ENCODE measurements around the gene ARGFX. TPM values are rescaled to one million over a fixed set of nuclear protein-coding genes. Genes with fewer than 3 reads are reported as not detected.
A peak's percentile ranks its signal among the peaks of the same experiment; 100 is the strongest.

Gene ARGFX
- total and polyA plus RNA-seq, 9 of the 15 experiments (the other 6 are each of a cell fraction or from before 2014, with no cell fraction given) = not detected

DNA sequence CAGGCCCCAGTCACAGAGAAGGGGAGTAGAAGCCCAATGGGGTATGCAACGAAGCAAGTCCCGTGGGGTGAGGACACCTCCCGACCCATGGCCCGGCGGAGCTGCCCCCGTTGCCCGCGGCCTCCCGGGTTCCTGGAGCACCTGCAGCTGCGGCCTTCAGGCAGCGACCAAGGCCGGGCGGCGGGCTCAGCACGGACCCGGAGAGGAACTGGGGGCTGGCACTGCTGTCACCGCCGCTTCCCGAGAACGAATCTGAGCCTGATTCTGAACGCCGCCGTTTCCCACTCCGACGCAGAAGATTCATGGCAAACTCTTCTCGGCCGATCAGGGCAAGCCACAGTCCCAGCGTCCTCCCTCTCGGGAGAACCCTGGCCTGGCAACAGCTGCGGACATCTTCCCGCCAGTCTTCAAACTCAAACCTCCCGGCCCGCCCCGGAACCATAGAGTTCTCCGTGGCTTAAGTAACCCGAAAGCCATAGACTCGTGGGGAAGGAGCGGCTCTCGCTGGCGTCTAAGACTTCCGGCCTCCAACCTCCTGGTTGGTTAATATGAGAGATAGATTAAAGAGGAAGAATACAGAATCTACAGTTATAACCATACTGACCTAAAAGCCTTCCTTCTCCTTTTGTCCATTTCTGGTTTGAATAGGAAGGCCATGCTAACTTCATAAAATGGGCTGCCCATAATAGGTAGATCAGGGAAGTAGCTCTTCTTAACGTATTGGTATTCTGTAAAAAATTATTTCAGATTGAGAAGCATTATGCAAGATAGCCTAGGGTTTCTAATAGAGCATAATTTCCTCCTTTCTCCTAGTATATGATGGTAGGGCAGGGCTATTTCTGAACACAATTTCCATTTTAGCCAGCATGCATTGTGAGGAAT is 21.9 kb upstream of the ARGFX start, which contains the start of gene POLQ (continued):
- peak; percentile 55; the same call in 1 of the 2 replicates for TF ChIP-seq SP1 (CRISPR knock-in tag; IDR thresholded peaks at IDR 0.05)
- TF ChIP-seq RBBP5 (IDR thresholded peaks at IDR 0.05; ENCODE audit: borderline replicate concordance, insufficient read depth, low read length, poor library complexity, severe bottlenecking) = peak; percentile 69
- no peak for TF ChIP-seq ZNF57 (CRISPR knock-in tag; IDR thresholded peaks at IDR 0.05)
- TF ChIP-seq, protein P1, sequence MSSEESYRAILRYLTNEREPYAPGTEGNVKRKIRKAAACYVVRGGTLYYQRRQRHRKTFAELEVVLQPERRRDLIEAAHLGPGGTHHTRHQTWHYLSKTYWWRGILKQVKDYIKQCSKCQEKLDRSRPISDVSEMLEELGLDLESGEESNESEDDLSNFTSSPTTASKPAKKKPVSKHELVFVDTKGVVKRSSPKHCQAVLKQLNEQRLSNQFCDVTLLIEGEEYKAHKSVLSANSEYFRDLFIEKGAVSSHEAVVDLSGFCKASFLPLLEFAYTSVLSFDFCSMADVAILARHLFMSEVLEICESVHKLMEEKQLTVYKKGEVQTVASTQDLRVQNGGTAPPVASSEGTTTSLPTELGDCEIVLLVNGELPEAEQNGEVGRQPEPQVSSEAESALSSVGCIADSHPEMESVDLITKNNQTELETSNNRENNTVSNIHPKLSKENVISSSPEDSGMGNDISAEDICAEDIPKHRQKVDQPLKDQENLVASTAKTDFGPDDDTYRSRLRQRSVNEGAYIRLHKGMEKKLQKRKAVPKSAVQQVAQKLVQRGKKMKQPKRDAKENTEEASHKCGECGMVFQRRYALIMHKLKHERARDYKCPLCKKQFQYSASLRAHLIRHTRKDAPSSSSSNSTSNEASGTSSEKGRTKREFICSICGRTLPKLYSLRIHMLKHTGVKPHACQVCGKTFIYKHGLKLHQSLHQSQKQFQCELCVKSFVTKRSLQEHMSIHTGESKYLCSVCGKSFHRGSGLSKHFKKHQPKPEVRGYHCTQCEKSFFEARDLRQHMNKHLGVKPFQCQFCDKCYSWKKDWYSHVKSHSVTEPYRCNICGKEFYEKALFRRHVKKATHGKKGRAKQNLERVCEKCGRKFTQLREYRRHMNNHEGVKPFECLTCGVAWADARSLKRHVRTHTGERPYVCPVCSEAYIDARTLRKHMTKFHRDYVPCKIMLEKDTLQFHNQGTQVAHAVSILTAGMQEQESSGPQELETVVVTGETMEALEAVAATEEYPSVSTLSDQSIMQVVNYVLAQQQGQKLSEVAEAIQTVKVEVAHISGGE (CRISPR knock-in tag; IDR thresholded peaks at IDR 0.05) = no peak
- no peak for TF ChIP-seq ZNF41 (CRISPR knock-in tag; conservative IDR thresholded peaks at IDR 0.05)
- TF ChIP-seq ZNF232 (CRISPR knock-in tag; IDR thresholded peaks at IDR 0.05) = no peak
- TF ChIP-seq ZNF311 (CRISPR knock-in tag; IDR thresholded peaks at IDR 0.05) = no peak
- TF ChIP-seq SPI1 (IDR thresholded peaks at IDR 0.05; ENCODE audit: borderline replicate concordance, low read depth, low read length) = no peak
- TF ChIP-seq, protein P2, sequence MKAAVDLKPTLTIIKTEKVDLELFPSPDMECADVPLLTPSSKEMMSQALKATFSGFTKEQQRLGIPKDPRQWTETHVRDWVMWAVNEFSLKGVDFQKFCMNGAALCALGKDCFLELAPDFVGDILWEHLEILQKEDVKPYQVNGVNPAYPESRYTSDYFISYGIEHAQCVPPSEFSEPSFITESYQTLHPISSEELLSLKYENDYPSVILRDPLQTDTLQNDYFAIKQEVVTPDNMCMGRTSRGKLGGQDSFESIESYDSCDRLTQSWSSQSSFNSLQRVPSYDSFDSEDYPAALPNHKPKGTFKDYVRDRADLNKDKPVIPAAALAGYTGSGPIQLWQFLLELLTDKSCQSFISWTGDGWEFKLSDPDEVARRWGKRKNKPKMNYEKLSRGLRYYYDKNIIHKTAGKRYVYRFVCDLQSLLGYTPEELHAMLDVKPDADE (conservative IDR thresholded peaks at IDR 0.05; ENCODE audit: control insufficient read depth, low read depth, low read length) = 0 out of 2 replicates have a peak, but pooled peaks have one; percentile 39
- TF ChIP-seq, protein P3, sequence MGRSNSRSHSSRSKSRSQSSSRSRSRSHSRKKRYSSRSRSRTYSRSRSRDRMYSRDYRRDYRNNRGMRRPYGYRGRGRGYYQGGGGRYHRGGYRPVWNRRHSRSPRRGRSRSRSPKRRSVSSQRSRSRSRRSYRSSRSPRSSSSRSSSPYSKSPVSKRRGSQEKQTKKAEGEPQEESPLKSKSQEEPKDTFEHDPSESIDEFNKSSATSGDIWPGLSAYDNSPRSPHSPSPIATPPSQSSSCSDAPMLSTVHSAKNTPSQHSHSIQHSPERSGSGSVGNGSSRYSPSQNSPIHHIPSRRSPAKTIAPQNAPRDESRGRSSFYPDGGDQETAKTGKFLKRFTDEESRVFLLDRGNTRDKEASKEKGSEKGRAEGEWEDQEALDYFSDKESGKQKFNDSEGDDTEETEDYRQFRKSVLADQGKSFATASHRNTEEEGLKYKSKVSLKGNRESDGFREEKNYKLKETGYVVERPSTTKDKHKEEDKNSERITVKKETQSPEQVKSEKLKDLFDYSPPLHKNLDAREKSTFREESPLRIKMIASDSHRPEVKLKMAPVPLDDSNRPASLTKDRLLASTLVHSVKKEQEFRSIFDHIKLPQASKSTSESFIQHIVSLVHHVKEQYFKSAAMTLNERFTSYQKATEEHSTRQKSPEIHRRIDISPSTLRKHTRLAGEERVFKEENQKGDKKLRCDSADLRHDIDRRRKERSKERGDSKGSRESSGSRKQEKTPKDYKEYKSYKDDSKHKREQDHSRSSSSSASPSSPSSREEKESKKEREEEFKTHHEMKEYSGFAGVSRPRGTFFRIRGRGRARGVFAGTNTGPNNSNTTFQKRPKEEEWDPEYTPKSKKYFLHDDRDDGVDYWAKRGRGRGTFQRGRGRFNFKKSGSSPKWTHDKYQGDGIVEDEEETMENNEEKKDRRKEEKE (IDR thresholded peaks at IDR 0.05; ENCODE audit: borderline replicate concordance in 1 of 2, control insufficient read depth in 1 of 2, low read depth in 2 of 2, low read length in 1 of 2) = peak in 1 of 2 experiments; percentile 60; a peak in 1 of 4 replicates
- peak; percentile 95 for TF ChIP-seq GABPA (tag; conservative IDR thresholded peaks at IDR 0.05; ENCODE audit: low read depth)
- TF ChIP-seq, protein P4, sequence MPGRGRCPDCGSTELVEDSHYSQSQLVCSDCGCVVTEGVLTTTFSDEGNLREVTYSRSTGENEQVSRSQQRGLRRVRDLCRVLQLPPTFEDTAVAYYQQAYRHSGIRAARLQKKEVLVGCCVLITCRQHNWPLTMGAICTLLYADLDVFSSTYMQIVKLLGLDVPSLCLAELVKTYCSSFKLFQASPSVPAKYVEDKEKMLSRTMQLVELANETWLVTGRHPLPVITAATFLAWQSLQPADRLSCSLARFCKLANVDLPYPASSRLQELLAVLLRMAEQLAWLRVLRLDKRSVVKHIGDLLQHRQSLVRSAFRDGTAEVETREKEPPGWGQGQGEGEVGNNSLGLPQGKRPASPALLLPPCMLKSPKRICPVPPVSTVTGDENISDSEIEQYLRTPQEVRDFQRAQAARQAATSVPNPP (IDR thresholded peaks at IDR 0.05; ENCODE audit: borderline replicate concordance, insufficient read depth, insufficient read length) = no peak
- no peak for TF ChIP-seq GATA2 (CRISPR knock-in tag; IDR thresholded peaks at IDR 0.05)
- TF ChIP-seq KLF6 (CRISPR knock-in tag; IDR thresholded peaks at IDR 0.05; ENCODE audit: borderline replicate concordance) = no peak
- TF ChIP-seq ZNF445 (CRISPR knock-in tag; IDR thresholded peaks at IDR 0.05; ENCODE audit: low read depth) = no peak
- TF ChIP-seq PTBP1 (IDR thresholded peaks at IDR 0.05; ENCODE audit: low read depth, low read length) = no peak

Measured in K562 (cell line).